Measurements from ENCODE around the gene FNDC3B.

The FNDC3B gene

DNA sequence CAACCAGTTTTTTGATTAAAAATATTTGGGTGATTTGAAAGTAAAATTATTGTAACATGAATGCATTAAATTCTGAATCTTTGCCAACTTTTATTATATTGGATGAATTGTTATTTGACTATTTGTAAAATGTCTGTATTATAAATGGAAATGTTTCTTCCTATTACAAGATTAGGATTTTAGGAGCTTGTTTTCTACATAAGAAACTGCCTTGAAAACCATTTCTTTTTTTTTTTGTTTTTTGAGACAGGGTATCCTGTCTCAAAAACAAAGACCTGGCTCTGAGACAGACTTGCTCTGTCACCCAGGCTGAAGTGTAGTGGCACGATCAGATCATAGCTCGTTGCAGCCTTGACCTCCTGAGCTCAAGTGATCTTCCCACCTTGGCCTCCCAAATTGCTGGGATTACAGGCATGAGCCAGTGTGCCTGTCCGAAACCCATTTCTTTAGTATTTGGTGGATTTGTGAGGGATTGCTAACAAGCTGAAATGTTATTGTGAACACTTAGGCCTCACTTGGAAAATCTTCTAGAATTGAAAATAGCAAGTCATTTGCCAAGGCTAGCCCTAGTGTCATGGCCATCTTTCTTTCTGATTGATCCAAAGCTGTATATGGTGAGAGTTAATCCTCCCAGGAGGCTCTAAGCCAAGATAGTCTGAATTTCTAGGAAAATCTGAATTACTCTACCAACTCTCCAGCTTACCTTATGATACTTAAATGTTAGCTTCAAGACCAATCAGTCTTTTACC lies 100.3 kb downstream of the FNDC3B start:
- FAIRE-seq = no peak

DNA sequence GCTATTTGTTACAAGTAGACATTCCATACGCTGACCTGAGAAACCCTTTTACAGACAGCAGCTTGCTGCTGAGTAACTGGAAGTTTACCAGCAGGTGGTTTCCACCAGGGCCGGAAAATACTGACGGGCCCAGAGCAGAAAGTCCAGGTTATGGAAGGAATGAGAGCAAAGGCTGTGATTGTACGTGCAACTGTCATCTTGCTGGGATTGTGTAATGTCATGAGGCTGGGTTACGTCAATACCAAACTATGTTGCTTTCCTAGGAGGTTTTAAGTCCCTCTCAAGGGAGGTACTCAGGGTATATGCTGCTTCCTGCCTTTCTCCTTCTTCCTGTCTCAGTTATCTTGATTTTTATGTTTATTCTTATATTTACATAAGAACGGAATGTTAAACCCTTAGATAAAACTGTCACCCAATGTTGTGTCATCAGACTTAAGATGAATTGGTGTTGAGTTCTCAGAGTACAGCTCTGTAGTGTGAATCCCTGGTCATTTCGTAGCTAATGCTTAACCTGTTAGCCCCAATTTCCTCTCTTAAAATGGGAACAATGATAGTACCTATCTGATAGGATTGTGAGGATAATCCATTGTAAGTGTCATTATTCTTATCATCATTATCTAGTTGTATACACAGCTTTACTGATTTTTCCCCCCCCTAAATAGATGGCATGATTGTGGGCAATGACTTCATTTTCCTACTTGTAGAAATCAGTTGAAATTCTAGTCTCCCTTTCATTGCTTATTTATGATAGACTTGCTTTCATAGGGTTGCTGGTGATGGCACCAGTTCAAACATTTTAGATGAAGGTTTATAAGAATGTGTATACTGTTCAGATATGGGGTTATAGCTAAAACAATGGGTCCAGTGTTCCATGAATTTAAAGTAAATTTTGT lies 101.4 kb downstream of the FNDC3B start:
- FAIRE-seq = no peak

GRCh38 chr3:172142051-172142863 lies 102.9 kb downstream of the FNDC3B start:
- no peak for FAIRE-seq

GRCh38 chr3:172142864-172143451 lies 103.6 kb downstream of the FNDC3B start:
- no peak for FAIRE-seq

DNA sequence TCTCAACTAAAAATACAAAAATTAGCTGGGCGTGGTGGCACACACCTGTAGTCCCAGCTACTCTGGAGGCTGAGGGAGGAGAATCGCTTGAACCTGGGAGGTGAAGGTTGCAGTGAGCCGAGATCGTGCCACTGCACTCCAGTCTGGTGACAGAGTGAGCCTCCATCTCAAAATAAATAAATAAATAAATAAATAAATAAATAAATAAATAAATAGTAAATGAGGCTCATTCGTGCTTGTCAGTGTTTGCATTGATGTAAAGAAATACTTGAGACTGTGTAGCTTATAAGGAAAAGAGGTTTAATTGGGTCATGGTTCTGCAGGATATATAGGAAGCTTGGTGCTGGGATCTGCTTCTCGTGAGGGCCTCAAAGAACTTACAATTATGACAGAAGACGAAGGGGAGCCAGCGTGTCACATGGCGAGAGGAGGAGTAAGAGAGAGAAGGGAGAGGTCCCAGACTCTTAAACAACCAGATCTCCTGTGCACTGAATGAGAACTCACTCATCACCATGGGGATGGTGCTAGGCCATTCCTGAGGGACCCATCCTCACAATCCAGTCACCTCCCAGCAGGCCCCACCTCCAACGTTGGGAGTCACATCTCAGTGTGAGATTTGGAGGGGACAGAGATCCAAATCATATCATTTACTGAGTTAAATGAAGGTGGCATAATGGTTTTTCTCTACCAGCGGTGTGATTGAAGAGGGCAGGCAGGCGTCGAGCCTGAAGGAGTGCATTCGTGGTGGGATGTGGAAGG lies 104.5 kb downstream of the FNDC3B start:
- no peak for FAIRE-seq

DNA sequence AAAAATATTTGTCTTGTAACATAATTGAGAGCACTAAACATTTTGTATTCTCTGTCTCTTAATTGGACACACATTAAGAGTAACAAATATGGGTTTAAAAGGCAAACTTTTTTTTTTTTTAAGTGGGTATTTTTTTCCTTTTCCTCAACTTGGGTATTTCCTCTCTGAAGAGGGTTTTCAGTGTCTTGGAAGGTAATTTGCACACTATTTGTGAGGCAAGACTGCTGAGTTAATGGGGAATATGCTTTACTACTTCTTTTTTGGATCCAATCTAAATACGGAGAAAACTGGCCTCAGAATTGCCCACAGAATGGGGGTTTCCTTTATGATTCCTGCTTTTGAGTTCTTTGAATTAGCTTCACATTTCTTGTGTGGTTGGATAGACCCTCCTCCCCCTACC lies 105.2 kb downstream of the FNDC3B start:
- FAIRE-seq = no peak

DNA sequence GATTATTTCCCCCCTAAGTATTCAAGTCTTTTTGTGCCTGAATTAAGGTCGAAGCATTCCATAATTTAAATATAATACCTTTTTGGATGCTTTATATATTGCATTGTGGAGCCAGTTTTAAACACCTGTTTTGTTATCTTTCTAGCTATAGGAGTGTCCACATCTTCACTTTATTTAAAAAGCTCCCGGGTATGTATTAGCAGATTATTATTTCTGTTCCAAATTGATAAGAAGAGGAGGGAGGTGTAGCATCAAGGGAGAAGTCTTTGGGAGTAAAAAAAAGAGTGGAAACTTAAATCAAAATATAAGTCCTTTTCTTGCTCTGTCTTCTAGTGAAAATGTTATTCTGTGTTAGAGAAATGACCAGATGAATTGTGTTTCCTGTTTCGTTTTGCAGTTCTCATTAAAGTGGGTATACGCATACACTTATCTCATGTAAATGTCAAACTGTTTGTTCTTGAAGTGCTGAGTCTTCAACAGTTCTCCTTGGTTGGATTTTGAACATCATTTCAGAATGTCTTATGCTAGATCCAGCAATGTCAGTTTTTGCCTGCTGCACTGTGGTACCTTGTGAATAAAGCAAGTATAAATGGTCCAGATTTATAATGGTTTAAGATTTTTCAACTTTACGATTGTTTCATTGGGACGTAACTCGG lies 105.8 kb downstream of the FNDC3B start:
- no peak for FAIRE-seq

- FAIRE-seq = no peak
Observed at GRCh38 chr3:172146349-172146748, 107.0 kb downstream of the FNDC3B start.

- FAIRE-seq = no peak
Observed at GRCh38 chr3:172147113-172147818, 107.9 kb downstream of the FNDC3B start.

DNA sequence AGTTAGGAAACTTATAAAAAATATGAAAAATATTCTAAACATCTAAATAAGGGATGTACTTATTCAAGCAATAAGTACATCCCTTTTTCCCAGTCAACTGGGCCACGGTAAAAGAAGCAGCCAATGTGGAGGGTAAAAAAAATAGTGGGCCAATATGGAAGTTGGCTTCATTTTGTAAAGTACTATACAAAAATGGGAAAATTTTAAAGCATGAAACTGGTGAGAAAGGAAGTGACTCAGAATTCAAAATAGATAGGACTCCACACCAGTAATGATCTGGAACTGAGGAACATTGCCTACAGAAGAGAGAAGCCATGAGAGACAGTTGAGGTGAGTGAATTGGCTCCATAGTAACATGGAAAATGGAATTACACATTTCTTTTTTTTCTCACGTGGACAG lies 108.9 kb downstream of the FNDC3B start:
- FAIRE-seq = no peak

DNA sequence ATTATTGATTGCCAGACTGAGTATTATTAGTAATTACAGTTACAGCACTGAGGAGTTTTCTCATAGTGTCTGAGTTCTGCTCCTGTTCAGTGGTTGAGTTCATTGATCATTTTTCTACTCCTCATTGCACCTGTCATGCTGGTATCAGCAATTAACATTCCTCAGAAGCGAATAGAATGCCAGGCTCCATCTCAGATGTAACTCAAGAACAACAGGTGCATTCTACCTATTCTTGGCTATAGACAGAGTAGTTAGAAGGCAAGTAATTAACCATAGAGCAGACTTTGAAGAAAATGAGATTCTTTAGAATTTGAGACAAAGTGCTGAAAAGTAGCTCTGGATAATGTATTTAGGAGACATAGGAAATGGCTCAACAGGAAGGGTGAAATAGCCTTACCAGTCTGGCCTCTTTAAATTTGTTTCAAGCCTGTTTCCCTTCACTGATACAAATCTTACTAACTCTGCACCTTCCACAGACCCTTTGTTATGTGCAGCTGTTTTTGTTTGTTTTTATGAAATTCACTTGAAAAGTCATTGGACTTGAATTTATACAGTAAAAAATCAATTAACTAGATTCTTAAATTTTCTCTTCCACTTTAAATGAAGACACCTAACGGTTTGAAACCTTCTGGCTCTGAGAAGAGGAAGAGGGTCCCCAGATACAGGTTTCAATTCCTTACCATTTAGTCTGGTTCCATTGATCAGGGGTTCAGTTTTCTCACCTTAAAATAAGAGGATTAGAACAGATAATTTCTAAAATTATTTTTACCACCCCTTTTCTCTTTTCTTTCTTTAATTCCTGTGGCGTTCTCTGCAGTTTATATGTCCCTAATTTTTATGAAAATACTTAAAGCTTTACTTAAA lies 109.6 kb downstream of the FNDC3B start:
- no peak for FAIRE-seq

GRCh38 chr3:172150268-172150667 lies 110.9 kb downstream of the FNDC3B start:
- no peak for FAIRE-seq

DNA sequence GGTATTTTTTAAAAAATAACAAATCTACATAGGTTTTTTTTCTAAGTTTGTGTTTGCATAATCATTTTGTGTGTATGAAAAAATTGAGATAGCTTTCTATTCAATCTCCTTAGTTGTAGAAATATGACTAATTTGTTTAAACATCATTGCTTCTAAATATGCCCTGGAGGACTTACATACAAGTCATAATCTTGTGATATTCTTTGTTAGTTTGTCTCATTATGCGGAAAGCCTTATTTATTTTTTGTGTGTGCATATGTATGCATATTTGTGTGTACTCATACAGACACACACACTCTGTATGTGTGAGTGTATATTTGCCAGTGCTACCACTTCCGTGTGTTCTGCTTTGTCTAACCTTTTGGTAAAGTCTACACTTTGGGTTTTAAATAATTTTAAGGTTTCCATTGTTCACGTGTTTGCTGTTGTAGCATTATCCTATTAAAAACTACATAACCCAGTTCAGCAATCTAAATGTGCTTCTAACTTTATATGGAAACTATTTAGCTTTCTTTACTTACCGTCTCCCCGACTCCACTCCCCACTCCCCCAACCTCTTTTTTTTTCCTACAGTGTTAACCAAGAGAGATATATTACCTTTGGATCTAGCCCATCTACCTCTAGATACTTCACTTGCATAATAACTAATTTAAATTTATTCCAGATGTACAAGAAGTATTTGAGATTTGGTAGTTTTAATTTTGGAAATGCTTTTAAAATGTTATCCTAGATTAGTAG lies 111.7 kb downstream of the FNDC3B start:
- no peak for FAIRE-seq

DNA sequence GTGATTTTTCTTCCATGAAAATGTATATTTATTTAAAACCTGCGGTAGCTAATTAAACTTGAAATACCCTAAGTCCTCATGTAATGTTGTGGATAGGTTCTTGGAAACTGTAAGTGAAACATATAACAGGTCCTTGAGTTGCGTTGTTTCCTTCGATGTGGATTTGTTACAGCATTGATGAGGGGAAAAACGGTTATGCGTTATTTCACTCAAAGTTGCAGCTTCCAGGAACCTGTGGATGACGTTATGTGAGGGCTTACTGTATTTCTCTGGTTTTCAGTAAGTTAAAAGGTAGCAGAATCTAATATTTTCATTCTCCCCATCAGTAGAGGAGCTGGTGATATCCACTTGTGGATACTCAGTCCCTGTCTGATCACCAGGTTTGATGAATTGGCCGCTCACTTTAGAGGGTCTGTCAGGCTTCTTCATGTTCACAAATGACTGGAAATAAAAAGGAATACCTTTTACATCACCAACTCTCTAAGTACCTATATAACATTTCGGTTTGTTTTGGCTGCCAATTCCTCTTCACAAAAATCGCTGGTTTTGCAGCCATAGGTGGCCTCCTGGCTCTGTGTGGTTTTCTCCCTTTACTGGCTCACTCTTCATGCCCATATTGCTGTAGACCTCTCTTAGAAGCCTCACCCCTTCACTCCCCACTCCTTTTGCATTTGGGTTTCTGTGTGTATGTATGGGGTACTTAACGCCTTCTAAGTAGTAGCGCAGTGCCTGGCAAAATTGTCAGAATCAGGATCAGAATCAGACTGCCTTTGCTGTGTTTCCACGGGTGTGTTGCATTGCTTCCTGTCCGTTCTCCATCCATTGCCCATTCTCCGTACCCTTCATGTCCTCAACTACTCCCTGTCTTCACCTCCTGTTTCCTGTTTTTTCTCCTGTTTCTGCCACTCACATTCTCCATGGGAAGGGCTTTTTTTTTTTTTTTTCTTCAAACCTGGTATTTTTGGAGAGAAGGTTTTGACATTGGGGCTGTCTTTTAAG lies 112.6 kb downstream of the FNDC3B start:
- no peak for FAIRE-seq

DNA sequence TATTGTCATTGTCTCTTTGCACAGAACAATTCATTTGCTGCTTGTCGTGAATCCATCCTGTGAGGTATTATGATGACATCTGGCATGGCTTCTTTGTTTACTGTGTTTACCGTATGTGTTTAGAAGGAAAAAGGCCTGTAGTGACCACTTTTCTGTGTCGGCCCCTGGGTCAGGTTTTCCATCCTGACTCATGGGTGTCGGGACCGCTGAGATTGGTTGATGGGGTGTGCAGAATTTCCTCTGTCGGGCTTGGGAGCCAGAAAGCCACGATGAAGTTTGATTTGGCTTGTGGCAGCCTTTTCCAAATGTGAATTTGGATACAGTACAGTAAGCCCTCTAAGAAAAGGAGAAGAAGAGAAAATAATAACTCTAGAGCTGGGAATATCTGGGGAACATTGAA lies 113.5 kb downstream of the FNDC3B start:
- FAIRE-seq = no peak

GRCh38 chr3:172153335-172153861 lies 114.0 kb downstream of the FNDC3B start:
- no peak for FAIRE-seq
